ENCODE measurements around the gene VAV2. TPM values are rescaled to one million over a fixed set of nuclear protein-coding genes. Genes with fewer than 3 reads are reported as not detected.

The VAV2 gene
- total RNA-seq, 1 donor from 2014 or later, result 61.9 TPM

GRCh38 chr9:133780404-133780945 lies 211.6 kb downstream of the VAV2 start:
- no peak overlapping the region for H3K27ac Mint-ChIP-seq
- no peak overlapping the region for H3K4me3 Mint-ChIP-seq
- H3K4me1 Mint-ChIP-seq, result peaks cover 16% of the 10 kb centered on the region
- H3K27me3 Mint-ChIP-seq (ENCODE audit: low read depth), result no peaks in the 10 kb centered on the region
- peaks cover 8% of the 10 kb centered on the region for H3K36me3 Mint-ChIP-seq
- no peak for TF ChIP-seq CTCF (IDR thresholded peaks at IDR 0.05; ENCODE audit: unreplicated experiment)
- no peak for DNase-seq (ENCODE audit: low spot score in 2 of 2, unreplicated experiment in 2 of 2)
- no peaks in the 10 kb centered on the region for H3K9me3 Mint-ChIP-seq

- no peaks in the 10 kb centered on the region for H3K27me3 Mint-ChIP-seq (ENCODE audit: low read depth)
- no peak for TF ChIP-seq CTCF (IDR thresholded peaks at IDR 0.05; ENCODE audit: unreplicated experiment)
- peaks cover 12% of the 10 kb centered on the region for H3K36me3 Mint-ChIP-seq
- H3K9me3 Mint-ChIP-seq, result no peaks in the 10 kb centered on the region
- H3K27ac Mint-ChIP-seq, result no peak overlapping the region
- no peak for DNase-seq (ENCODE audit: low spot score in 2 of 2, unreplicated experiment in 2 of 2)
- no peak overlapping the region for H3K4me3 Mint-ChIP-seq
- peaks cover 16% of the 10 kb centered on the region for H3K4me1 Mint-ChIP-seq
These were observed 212.4 kb downstream of the VAV2 start for GRCh38 chr9:133779516-133780403.

- no peak for TF ChIP-seq CTCF (IDR thresholded peaks at IDR 0.05; ENCODE audit: unreplicated experiment)
- Mint-ChIP-seq H3K36me3 (peaks cover 11% of the 10 kb centered on the region), H3K27ac (no peak overlapping the region), H3K4me3 (no peak overlapping the region), H3K27me3 (ENCODE audit: low read depth) (no peaks in the 10 kb centered on the region), H3K4me1 (peaks cover 16% of the 10 kb centered on the region), H3K9me3 (no peaks in the 10 kb centered on the region)
- no peak for DNase-seq (ENCODE audit: low spot score in 2 of 2, unreplicated experiment in 2 of 2)
These were observed 213.0 kb downstream of the VAV2 start for GRCh38 chr9:133779081-133779480.

GRCh38 chr9:133778336-133779013 lies 213.6 kb downstream of the VAV2 start:
- H3K4me1 Mint-ChIP-seq, result peaks cover 16% of the 10 kb centered on the region
- no peak for TF ChIP-seq CTCF (IDR thresholded peaks at IDR 0.05; ENCODE audit: unreplicated experiment)
- no peak overlapping the region for H3K27ac Mint-ChIP-seq
- H3K4me3 Mint-ChIP-seq, result no peak overlapping the region
- peaks cover 11% of the 10 kb centered on the region for H3K36me3 Mint-ChIP-seq
- no peaks in the 10 kb centered on the region for H3K9me3 Mint-ChIP-seq
- peak in 1 of 2 experiments; percentile 14 for DNase-seq (ENCODE audit: low spot score in 2 of 2, unreplicated experiment in 2 of 2)
- H3K27me3 Mint-ChIP-seq (ENCODE audit: low read depth), result no peaks in the 10 kb centered on the region

GRCh38 chr9:133777871-133778270 lies 214.3 kb downstream of the VAV2 start:
- Mint-ChIP-seq H3K27ac (no peak overlapping the region), H3K27me3 (ENCODE audit: low read depth) (no peaks in the 10 kb centered on the region), H3K4me1 (peaks cover 13% of the 10 kb centered on the region), H3K4me3 (no peak overlapping the region), H3K36me3 (peaks cover 11% of the 10 kb centered on the region), H3K9me3 (no peaks in the 10 kb centered on the region)
- peak in 1 of 2 experiments; percentile 10 for DNase-seq (ENCODE audit: low spot score in 2 of 2, unreplicated experiment in 2 of 2)
- no peak for TF ChIP-seq CTCF (IDR thresholded peaks at IDR 0.05; ENCODE audit: unreplicated experiment)

Measured in mesothelial cell of epicardium (in vitro differentiated cells).